ENCODE measurements around the gene ANXA3.

GRCh38 chr4:78562687-78563086 is 11.1 kb downstream of the ANXA3 start:
- TF ChIP-seq CTCF (IDR thresholded peaks at IDR 0.05) (no peak), EZH2phosphoT487 (IDR thresholded peaks at IDR 0.05) (no peak), EZH2 (IDR thresholded peaks at IDR 0.05) (no peak)
